B cell (primary cell): ENCODE data around the gene HNF1B. TPM values are rescaled to one million over a fixed set of nuclear protein-coding genes. Genes with fewer than 3 reads are reported as not detected.

Experiments
- ATAC-seq: fragments of 200-7000 bp; cut with Tn5 transposase; one replicate; pipeline ENCODE4 v1.10.0; 2021; ENCODE audit warnings: low read depth, mild to moderate bottlenecking, moderate number of reproducible peaks, moderate library complexity
- CTCF ChIA-PET: fragments of 350-600 bp; sonication (Branson Sonifier 250); formaldehyde crosslinking; loops from one replicate; lab custom pipeline; 2021; ENCODE audit warnings: antibody characterized with exemption, inconsistent platforms; lab: Charles Lee
- POLR2A ChIA-PET: fragments of 350-600 bp; sonication (Branson Sonifier 250); formaldehyde crosslinking; loops from one replicate; lab custom pipeline; 2021; ENCODE audit warnings: antibody characterized with exemption; lab: Charles Lee
- DNase-seq: peaks from one replicate; pipeline ENCODE4 v3.0.0; 2013
- H2AFZ ChIP-seq: 2 replicates; pipeline ENCODE4 v1.6.1; 2012; ENCODE audit warnings: mild to moderate bottlenecking, low read depth, low read length; ENCODE audit not compliant: insufficient read depth, poor library complexity, severe bottlenecking
- H3K27ac ChIP-seq, 2 donors: 1 replicate in 1 of 2; 2 replicates in 1 of 2; pipeline ENCODE4 v1.5.1; 2012 to 2013; ENCODE audit warnings: low read length in 2 of 2, mild to moderate bottlenecking in 2 of 2, moderate library complexity in 1 of 2
- H3K27me3 ChIP-seq, 4 experiments: fragments of 200-600 bp in 1 of 4; sonication (generic) in 1 of 4; replicated peaks in 1 of 4; 1 replicate in 2 of 4; 2 replicates in 2 of 4; pipeline versions ENCODE4 v1.6.1 to v1.7.0; 2013 to 2016; ENCODE audit warnings: low read length in 3 of 4, mild to moderate bottlenecking in 2 of 4, mixed read lengths in 1 of 4, moderate library complexity in 1 of 4; ENCODE audit not compliant: insufficient read depth in 4 of 4, control insufficient read depth in 3 of 4; ENCODE audit errors: control extremely low read depth in 1 of 4
- H3K36me3 ChIP-seq, 2 experiments: replicated peaks in 1 of 2; 1 replicate in 1 of 2; 2 replicates in 1 of 2; pipeline versions ENCODE4 v1.6.1 to v1.7.1; 2013; ENCODE audit warnings: low read length in 1 of 2; ENCODE audit not compliant: insufficient read depth in 2 of 2, control insufficient read depth in 1 of 2; ENCODE audit errors: control extremely low read depth in 1 of 2, extremely low read depth in 1 of 2
- H3K4me1 ChIP-seq, 2 donors: fragments of 200-600 bp in 1 of 2; sonication (generic) in 1 of 2; 1 replicate in 1 of 2; 2 replicates in 1 of 2; pipeline versions ENCODE4 v1.5.1 to v1.6.1; 2013 to 2017; ENCODE audit warnings: low read length in 2 of 2; ENCODE audit not compliant: control insufficient read depth in 2 of 2, insufficient read depth in 2 of 2
- H3K4me2 ChIP-seq: replicated peaks from 2 replicates; pipeline ENCODE3; 2012; ENCODE audit warnings: mild to moderate bottlenecking, low read depth, low read length; ENCODE audit not compliant: poor library complexity, severe bottlenecking
- H3K4me3 ChIP-seq, 5 experiments: fragments of 200-600 bp in 1 of 5; sonication (generic) in 1 of 5; 1 replicate in 3 of 5; 2 replicates in 2 of 5; pipeline versions ENCODE4 v1.5.1 to v1.7.0; 2011 to 2016; ENCODE audit warnings: low read length in 4 of 5, mild to moderate bottlenecking in 4 of 5, low read depth in 2 of 5, control low read depth in 1 of 5, moderate library complexity in 1 of 5; ENCODE audit not compliant: insufficient read depth in 1 of 5; ENCODE audit errors: control extremely low read depth in 1 of 5, extremely low read depth in 1 of 5
- H3K79me2 ChIP-seq: fragments of 200-600 bp; sonication (generic); one replicate; pipeline ENCODE4 v1.6.0; 2016; ENCODE audit warnings: low read length; ENCODE audit not compliant: control insufficient read depth, insufficient read depth
- H3K9ac ChIP-seq: fragments of 200-600 bp; sonication (generic); 2 replicates; pipeline ENCODE4 v1.6.1; 2017; ENCODE audit warnings: mild to moderate bottlenecking, low read length, moderate library complexity
- H3K9me3 ChIP-seq, 3 donors: one replicate each; pipeline versions ENCODE4 v1.6.1 to v1.7.1; 2013; ENCODE audit warnings: low read length in 2 of 3; ENCODE audit not compliant: control insufficient read depth in 2 of 3, insufficient read depth in 1 of 3; ENCODE audit errors: control extremely low read depth in 1 of 3
- H4K20me1 ChIP-seq: 2 replicates; pipeline ENCODE4 v1.6.0; 2012; ENCODE audit warnings: mild to moderate bottlenecking, low read length; ENCODE audit not compliant: insufficient read depth, control insufficient read depth, poor library complexity, severe bottlenecking
- H3K27ac Mint-ChIP-seq: one replicate; pipeline ENCODE4 v1.8.0; 2021; ENCODE audit warnings: mixed read lengths
- H3K27me3 Mint-ChIP-seq: one replicate; pipeline ENCODE4 v1.8.0; 2021; ENCODE audit warnings: mixed read lengths
- H3K4me1 Mint-ChIP-seq: one replicate; pipeline ENCODE4 v1.8.0; 2021; ENCODE audit warnings: mixed read lengths
- H3K4me3 Mint-ChIP-seq: one replicate; pipeline ENCODE4 v1.8.0; 2021; ENCODE audit warnings: mixed read lengths
- H3K9me3 Mint-ChIP-seq: one replicate; pipeline ENCODE4 v1.8.0; 2022; ENCODE audit warnings: mixed read lengths; ENCODE audit not compliant: insufficient read depth
- CTCF ChIP-seq: fragments of 200-600 bp; IDR thresholded peaks from one replicate; pipeline ENCODE4 v1.8.0; 2022; ENCODE audit warnings: antibody characterized with exemption, mild to moderate bottlenecking
- EZH2 ChIP-seq: IDR thresholded peaks from 2 replicates; pipeline ENCODE4 v1.6.1; 2012; ENCODE audit warnings: borderline replicate concordance, low read depth, mild to moderate bottlenecking, moderate library complexity, low read length; ENCODE audit not compliant: insufficient read depth, poor library complexity, severe bottlenecking
- WGBS: methylation state at CpG from one replicate; pipeline ENCODE4 v1.1.5; 2013; ENCODE audit warnings: missing lambda C conversion rate; ENCODE audit not compliant: insufficient coverage; 5-methylcytosine and 5-hydroxymethylcytosine counted together
- intact Hi-C: fragments of 100-400 bp; cut with micrococcal nuclease; formaldehyde crosslinking; loops from one replicate; pipeline ENCODE4 v1.10.0; 2022
- polyA plus RNA-seq: library from polyadenylated mRNA; depleted of rRNA; stranded (reverse); fragments of >200 nt; gene quantifications from 2 replicates; pipeline ENCODE4 v1.2.3, GENCODE V29; 2012
- total RNA-seq, 2 donors: library from RNA; stranded (reverse); fragments of 120-200 nt in 1 of 2; gene quantifications; 1 replicate in 1 of 2; 2 replicates in 1 of 2; pipeline versions ENCODE4 v1.2.3 to v1.2.4, GENCODE V29; 2013 to 2022

Gene HNF1B
- total and polyA plus RNA-seq, 2 donors (not counting 1 experiment from before 2014, with no cell fraction given) = 1.5 TPM; not detected in 1

- ChIA-PET CTCF (interaction anchor here (0.6 kb wide), 1 partner anchor 148 kb away, joined by 3 read pairs; no protein-coding TSS in a partner anchor), POLR2A (no interaction called here)
- no peak overlapping the region for H3K9ac ChIP-seq
- H2AFZ ChIP-seq = no peak overlapping the region
- H3K27ac Mint-ChIP-seq = no peak overlapping the region
- no peak overlapping the region for H3K4me3 ChIP-seq
- no peak for ATAC-seq
- no peaks in the 10 kb centered on the region for H3K4me1 Mint-ChIP-seq
- no peak overlapping the region for H3K27ac ChIP-seq
- DNase-seq = no peak
- no peaks in the 10 kb centered on the region for H3K36me3 ChIP-seq
- H3K4me1 ChIP-seq = no peaks in the 10 kb centered on the region
- H4K20me1 ChIP-seq = no peaks in the 10 kb centered on the region
- TF ChIP-seq EZH2 (no peak), CTCF (no peak)
- no CpG with 5 or more reads among the region's 1 CpG for WGBS
- peaks cover 0 to 3% (median 0%) of the 10 kb centered on the region in 3 donors for H3K9me3 ChIP-seq
- no peak overlapping the region for H3K4me2 ChIP-seq
- intact Hi-C loops = no loop called here
- H3K27me3 Mint-ChIP-seq = peaks cover 14% of the 10 kb centered on the region
- no peaks in the 10 kb centered on the region for H3K79me2 ChIP-seq
- peaks cover 0 to 6% (median 0%) of the 10 kb centered on the region in 4 experiments for H3K27me3 ChIP-seq
- no peak overlapping the region for H3K4me3 Mint-ChIP-seq
- peaks cover 2% of the 10 kb centered on the region for H3K9me3 Mint-ChIP-seq
Measured at GRCh38 chr17:37695726-37696125, 49.1 kb downstream of the HNF1B start.

- H3K4me3 Mint-ChIP-seq = no peak overlapping the region
- CTCF ChIA-PET = no interaction called here
- Histone ChIP-seq H3K4me1 (no peaks in the 10 kb centered on the region), H3K9me3 (peaks cover 0 to 3% (median 0%) of the 10 kb centered on the region in 3 donors), H4K20me1 (no peaks in the 10 kb centered on the region), H3K9ac (no peak overlapping the region), H3K27me3 (peaks cover 0 to 6% (median 0%) of the 10 kb centered on the region in 4 experiments), H3K27ac (no peak overlapping the region), H3K4me3 (no peak overlapping the region), H3K36me3 (no peaks in the 10 kb centered on the region), H3K4me2 (no peak overlapping the region), H2AFZ (no peak overlapping the region), H3K79me2 (no peaks in the 10 kb centered on the region)
- POLR2A ChIA-PET = no interaction called here
- peaks cover 2% of the 10 kb centered on the region for H3K9me3 Mint-ChIP-seq
- no peaks in the 10 kb centered on the region for H3K4me1 Mint-ChIP-seq
- H3K27ac Mint-ChIP-seq = no peak overlapping the region
- intact Hi-C loops = no loop called here
- no peak for ATAC-seq
- WGBS = 92% methylated on average over 3 of the region's 3 CpGs
- no peak for TF ChIP-seq EZH2
- TF ChIP-seq CTCF = no peak
- DNase-seq = no peak
- peaks cover 17% of the 10 kb centered on the region for H3K27me3 Mint-ChIP-seq
Measured at GRCh38 chr17:37694734-37695133, 50.1 kb downstream of the HNF1B start.
